Nephron (organoid): ENCODE data around the gene TRAF3.

ENCODE experiments used
- H3K27ac Mint-ChIP-seq, 3 experiments: 2 replicates each; pipeline ENCODE4 v1.8.0; 2020; ENCODE audit warnings: mixed read lengths in 3 of 3, mild to moderate bottlenecking in 2 of 3, moderate library complexity in 1 of 3
- H3K27me3 Mint-ChIP-seq: 2 replicates; pipeline ENCODE4 v1.8.0; 2021; ENCODE audit warnings: low read depth, mild to moderate bottlenecking, moderate library complexity, mixed read lengths
- H3K36me3 Mint-ChIP-seq: 2 replicates; pipeline ENCODE4 v1.8.0; 2020; ENCODE audit warnings: low read depth, mixed read lengths
- H3K4me1 Mint-ChIP-seq: 2 replicates; pipeline ENCODE4 v1.8.0; 2020; ENCODE audit warnings: mixed read lengths
- H3K4me3 Mint-ChIP-seq, 3 experiments: 2 replicates each; pipeline ENCODE4 v1.8.0; 2020; ENCODE audit warnings: mild to moderate bottlenecking in 3 of 3, mixed read lengths in 3 of 3, moderate library complexity in 2 of 3
- H3K9me3 Mint-ChIP-seq: 2 replicates; pipeline ENCODE4 v1.8.0; 2020; ENCODE audit warnings: mixed read lengths
- CTCF ChIP-seq, 3 experiments: fragments of 200-600 bp; sonication (generic); IDR thresholded peaks; one replicate each; pipeline ENCODE4 v1.5.0; 2021; ENCODE audit warnings: antibody characterized with exemption in 3 of 3; ENCODE audit not compliant: unreplicated experiment in 3 of 3

Gene TRAF3

GRCh38 chr14:102913341-102914211 is 136.3 kb downstream of the TRAF3 start:
- H3K9me3 Mint-ChIP-seq, result no peaks in the 10 kb centered on the region
- no peak for TF ChIP-seq CTCF (IDR thresholded peaks at IDR 0.05; ENCODE audit: unreplicated experiment in 3 of 3)
- H3K4me3 Mint-ChIP-seq, result no peak overlapping the region
- no peaks in the 10 kb centered on the region for H3K36me3 Mint-ChIP-seq
- no peaks in the 10 kb centered on the region for H3K4me1 Mint-ChIP-seq
- H3K27ac Mint-ChIP-seq, result no peak overlapping the region
- H3K27me3 Mint-ChIP-seq, result peaks cover 3% of the 10 kb centered on the region

GRCh38 chr14:102914474-102915291 is 137.4 kb downstream of the TRAF3 start:
- Mint-ChIP-seq H3K36me3 (no peaks in the 10 kb centered on the region), H3K9me3 (no peaks in the 10 kb centered on the region), H3K27me3 (peaks cover 3% of the 10 kb centered on the region), H3K27ac (no peak overlapping the region), H3K4me3 (no peak overlapping the region), H3K4me1 (no peaks in the 10 kb centered on the region)
- TF ChIP-seq CTCF (IDR thresholded peaks at IDR 0.05; ENCODE audit: unreplicated experiment in 3 of 3), result no peak

GRCh38 chr14:102915292-102916110 is 138.3 kb downstream of the TRAF3 start:
- no peak overlapping the region for H3K27ac Mint-ChIP-seq
- H3K4me1 Mint-ChIP-seq, result no peaks in the 10 kb centered on the region
- no peaks in the 10 kb centered on the region for H3K9me3 Mint-ChIP-seq
- peaks cover 3% of the 10 kb centered on the region for H3K27me3 Mint-ChIP-seq
- no peak for TF ChIP-seq CTCF (IDR thresholded peaks at IDR 0.05; ENCODE audit: unreplicated experiment in 3 of 3)
- H3K36me3 Mint-ChIP-seq, result no peaks in the 10 kb centered on the region
- H3K4me3 Mint-ChIP-seq, result no peak overlapping the region

- no peak overlapping the region for H3K4me3 Mint-ChIP-seq
- H3K27ac Mint-ChIP-seq, result no peak overlapping the region
- H3K9me3 Mint-ChIP-seq, result no peaks in the 10 kb centered on the region
- H3K27me3 Mint-ChIP-seq, result peaks cover 3% of the 10 kb centered on the region
- H3K36me3 Mint-ChIP-seq, result no peaks in the 10 kb centered on the region
- no peaks in the 10 kb centered on the region for H3K4me1 Mint-ChIP-seq
- no peak for TF ChIP-seq CTCF (IDR thresholded peaks at IDR 0.05; ENCODE audit: unreplicated experiment in 3 of 3)
Observed at GRCh38 chr14:102916347-102917055, 139.3 kb downstream of the TRAF3 start.

- Mint-ChIP-seq H3K9me3 (no peaks in the 10 kb centered on the region), H3K4me1 (no peaks in the 10 kb centered on the region), H3K36me3 (no peaks in the 10 kb centered on the region), H3K27me3 (peaks cover 3% of the 10 kb centered on the region), H3K27ac (no peak overlapping the region), H3K4me3 (no peak overlapping the region)
- no peak for TF ChIP-seq CTCF (IDR thresholded peaks at IDR 0.05; ENCODE audit: unreplicated experiment in 3 of 3)
Observed at GRCh38 chr14:102917056-102917385, 139.8 kb downstream of the TRAF3 start.
